Renal cortical epithelial cell (primary cell): ENCODE results near the gene GCM1. TPM values are rescaled to one million over a fixed set of nuclear protein-coding genes. Genes with fewer than 3 reads are reported as not detected.

ENCODE experiments used
- DNase-seq: peaks from one replicate; pipeline ENCODE4 v3.0.0-alpha.2; 2011; ENCODE audit warnings: low read depth
- total RNA-seq: library from RNA; depleted of rRNA; stranded (reverse); fragments of >200 nt; gene quantifications from 2 replicates; pipeline ENCODE4 v1.2.3, GENCODE V29; 2014

The GCM1 gene
- total RNA-seq, 1 donor from 2014 or later, result not detected

GRCh38 chr6:53152576-53152975 is 3.9 kb upstream of the GCM1 start:
- DNase-seq, result no peak

DNA sequence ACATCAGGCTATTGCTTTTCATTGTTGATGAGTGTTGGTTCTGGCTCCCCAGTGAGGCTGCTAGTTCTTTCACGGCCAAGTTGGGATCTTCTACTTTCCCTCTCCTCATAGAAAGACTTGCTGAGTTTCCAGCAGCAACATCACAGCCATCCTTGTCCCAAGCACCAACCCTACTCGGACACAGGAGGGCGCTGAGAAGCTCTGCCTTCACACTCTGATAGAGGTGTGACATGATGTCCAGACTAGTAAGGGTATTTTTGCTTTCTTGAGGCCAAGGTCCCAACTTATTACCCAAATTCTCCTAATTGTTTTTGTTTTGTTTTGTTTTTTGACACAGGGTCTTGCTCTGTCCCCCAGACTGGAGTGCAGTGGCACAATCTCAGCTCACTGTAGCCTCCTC is 3.0 kb upstream of the GCM1 start:
- no peak for DNase-seq

DNA sequence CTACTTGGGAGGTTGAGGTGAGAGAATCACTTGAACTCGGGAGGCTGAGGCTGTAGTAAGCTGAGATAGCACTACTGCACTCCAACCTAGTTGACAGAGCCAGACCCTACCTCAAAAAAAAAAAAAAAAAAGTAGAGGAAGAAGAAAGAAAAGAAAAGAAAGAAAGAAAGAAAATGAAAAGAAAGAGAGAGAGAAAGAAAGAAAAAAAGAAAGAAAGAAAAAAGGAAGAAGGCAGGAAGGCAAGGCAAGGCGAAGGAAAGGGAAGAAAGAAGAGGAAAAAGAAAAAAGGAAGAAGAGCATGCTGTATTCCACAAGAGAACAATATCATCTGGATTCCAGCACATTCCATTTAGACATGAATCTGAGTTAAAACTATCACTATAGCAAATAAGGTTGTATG is 3.8 kb downstream of the GCM1 start:
- DNase-seq, result no peak

GRCh38 chr6:53143710-53144109 is 4.9 kb downstream of the GCM1 start:
- DNase-seq, result no peak

GRCh38 chr6:53142810-53143209 is 5.8 kb downstream of the GCM1 start:
- DNase-seq, result no peak

DNA sequence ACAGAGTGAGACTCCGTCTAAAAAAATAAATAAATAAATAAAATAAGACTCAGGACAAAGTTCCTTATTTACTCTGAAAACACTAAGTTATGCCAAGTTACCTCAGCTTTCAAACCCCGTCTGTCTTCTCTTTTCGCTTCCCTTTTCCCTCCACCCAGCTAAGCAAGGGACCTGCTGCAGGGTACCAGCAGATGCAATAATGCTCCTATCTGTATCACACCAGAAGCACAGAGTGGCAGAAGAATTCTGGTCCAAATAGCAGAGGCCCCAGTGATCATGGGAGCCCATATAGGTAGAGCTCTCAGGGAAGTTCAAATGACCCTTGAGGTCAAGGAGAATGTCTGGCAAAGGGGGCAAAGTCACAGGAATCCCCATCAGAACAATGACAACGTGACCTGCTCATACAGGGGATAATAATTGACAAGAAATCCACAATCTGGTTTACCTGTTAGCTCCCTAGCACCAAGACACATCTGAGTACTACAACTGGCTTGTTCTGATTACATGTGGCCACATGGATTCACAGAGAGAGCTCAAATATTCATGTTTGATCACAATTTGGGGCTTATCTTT is 8.7 kb downstream of the GCM1 start:
- no peak for DNase-seq

DNA sequence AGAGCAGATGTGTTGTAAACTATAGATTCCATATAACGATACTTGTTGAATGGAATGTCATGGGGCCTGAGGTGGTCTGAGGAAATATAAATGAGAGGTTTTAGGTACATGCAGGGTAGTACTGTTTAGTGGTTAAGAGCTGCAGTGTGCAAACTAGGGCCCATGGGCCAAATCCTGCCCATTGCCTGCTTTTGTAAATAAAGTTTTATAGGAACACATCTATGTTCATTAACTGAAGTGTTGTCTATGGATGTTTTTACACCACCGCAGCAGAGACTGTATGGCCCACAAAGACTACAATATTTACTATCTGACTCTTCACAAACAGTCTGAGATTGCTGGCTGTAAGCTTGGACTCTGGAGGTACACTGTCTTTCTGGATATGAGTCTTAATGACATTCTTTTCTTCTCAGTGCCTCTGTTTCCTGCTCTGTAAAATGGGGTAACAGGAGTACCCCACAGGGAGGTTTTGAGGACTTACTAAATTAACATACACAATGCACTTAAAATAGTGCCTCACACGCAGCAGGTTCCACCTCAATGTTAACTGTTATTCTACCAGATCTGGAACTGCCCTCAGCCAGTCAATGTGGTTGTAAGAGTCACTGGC is 12.5 kb downstream of the GCM1 start:
- DNase-seq, result no peak

DNA sequence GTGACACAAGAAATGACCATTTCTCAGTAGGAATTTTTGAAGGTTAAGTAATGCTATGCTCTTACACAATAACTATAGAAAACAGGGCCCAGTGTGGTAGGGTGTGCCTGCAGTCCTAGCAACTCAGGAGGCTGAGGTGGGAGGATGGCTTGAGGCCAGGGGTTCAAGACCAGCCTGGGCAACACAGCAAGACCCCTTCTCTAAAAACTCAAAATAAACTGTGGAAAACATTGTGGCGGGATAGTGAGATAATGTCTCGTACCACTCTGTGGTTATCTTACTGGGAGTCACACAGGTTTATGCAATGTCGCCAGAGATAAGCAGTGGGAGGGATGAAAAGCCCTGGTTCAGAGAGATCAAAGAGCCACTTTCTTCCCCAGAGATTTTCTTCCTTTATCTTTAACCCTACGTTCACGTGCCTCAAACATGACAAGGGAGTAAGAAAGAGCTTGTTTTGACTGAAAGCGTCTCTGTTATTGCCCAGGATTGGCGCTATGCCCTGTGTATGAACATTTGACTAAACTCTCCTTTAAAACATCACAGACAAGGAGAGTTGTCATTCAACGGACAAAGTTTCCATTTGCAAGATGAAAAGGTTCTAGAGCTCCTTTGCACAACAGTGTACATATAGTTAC is 13.9 kb downstream of the GCM1 start:
- no peak for DNase-seq

GRCh38 chr6:53133961-53134360 is 14.7 kb downstream of the GCM1 start:
- no peak for DNase-seq

- DNase-seq, result no peak
Observed at GRCh38 chr6:53130569-53131290, 17.9 kb downstream of the GCM1 start.

GRCh38 chr6:53128842-53129241 is 19.8 kb downstream of the GCM1 start:
- peak; percentile 96 for DNase-seq

DNA sequence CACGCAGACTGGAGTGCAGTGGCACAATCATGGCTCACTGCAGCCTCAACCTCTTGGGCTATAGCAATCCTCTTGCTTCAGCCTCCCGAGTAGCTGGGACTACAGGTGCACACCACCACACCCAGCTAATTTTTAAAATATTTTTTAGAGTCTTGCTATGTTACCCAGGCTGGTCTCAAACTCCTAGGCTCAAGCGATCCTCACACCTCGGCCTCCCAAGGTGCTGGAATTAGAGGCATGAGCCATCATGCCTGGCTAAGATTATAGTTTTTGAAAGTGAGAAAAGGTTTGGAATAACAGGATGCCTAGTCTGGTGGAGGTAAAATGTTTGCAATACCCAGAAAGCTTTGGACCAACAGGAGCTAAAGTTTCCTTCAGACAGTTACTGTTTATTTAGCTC is 23.4 kb downstream of the GCM1 start:
- no peak for DNase-seq

DNA sequence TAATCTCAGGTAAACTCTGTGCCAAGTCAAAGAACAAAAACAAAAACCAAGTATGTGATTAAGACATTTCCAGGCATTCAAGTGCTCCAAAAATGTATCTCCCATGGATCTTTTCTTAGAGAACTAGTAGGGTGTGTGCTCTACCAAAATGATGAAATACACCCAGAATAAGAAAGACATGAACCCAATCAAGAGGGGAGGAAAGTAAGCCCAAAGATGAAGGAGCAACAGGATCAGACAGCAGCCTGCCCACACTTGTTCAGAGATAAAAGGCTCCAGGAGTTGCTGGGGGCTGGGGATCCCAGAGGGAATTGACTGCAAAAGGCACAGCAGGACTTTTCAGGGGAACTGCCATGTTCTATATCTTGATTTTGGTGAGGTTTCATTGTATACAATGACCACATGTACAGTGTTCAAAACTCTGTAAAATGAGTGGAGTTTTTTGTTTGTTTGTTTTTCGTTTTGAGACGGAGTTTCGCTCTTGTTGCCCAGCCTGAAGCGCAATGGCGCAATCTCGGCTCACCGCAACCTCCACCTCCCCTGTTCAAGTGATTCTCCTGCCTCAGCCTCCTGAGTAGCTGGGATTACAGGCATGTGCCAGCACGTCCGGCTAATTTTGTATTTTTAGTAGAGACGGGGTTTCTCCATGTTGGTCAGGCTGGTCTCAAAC is 24.4 kb downstream of the GCM1 start:
- DNase-seq, result no peak

DNA sequence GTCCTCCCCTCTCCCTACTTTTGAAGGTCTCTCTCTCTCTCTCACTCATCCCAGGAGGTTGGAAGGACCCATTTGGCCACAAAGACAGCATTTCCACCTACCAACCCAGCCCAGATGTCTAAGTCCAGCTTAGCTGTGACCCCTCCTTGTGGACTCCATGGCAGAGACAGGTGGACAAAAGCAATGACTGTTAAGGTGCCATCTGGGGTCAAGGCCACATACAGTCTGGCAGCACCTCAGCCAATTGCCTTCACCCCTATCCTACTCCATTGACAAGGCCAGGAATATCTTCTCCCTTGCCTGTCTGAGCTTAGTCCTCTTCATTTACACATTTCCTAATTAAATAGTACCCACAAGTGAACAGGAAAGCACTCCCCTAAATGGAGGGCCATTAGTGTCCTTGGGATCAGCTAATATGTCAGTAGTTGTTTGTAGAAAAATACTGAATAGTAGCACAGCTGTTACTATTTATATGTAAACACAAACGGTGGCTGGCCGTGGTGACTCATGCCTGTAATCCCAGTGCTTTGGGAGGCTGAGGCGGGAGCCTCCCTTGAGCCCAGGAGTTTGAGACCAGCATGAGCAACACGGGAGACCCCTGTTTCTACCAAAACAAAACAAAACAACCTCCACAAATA is 28.8 kb downstream of the GCM1 start:
- DNase-seq, result peak; percentile 68

- peak; percentile 60 for DNase-seq
Observed at GRCh38 chr6:53119349-53119748, 29.3 kb downstream of the GCM1 start.

- no peak for DNase-seq
Observed at GRCh38 chr6:53115741-53116140, 32.9 kb downstream of the GCM1 start.

- DNase-seq, result no peak
Observed at GRCh38 chr6:53115113-53115512, 33.5 kb downstream of the GCM1 start.

- no peak for DNase-seq
Observed at GRCh38 chr6:53113742-53114141, 34.9 kb downstream of the GCM1 start.

GRCh38 chr6:53112871-53113270 is 35.8 kb downstream of the GCM1 start:
- no peak for DNase-seq

GRCh38 chr6:53112404-53112803 is 36.2 kb downstream of the GCM1 start:
- DNase-seq, result peak; percentile 87

- DNase-seq, result no peak
Observed at GRCh38 chr6:53111865-53112264, 36.8 kb downstream of the GCM1 start.

- DNase-seq, result no peak
Observed at GRCh38 chr6:53109612-53110011, 39.0 kb downstream of the GCM1 start.
